Lung (tissue), 12 donors: ENCODE results near the gene KRTAP2-1. TPM values are rescaled to one million over a fixed set of nuclear protein-coding genes. Genes with fewer than 3 reads are reported as not detected.

ENCODE experiments used
- ATAC-seq: fragments of 200-7000 bp; cut with Tn5 transposase; one replicate; pipeline ENCODE4 v1.9.1; 2020; ENCODE audit warnings: moderate number of reproducible peaks; ENCODE audit not compliant: insufficient read depth, low FRiP score
- DNase-seq, 3 donors: peaks; one replicate each; pipeline ENCODE4 v3.0.0-alpha.2; 2013 to 2017
- H3K27ac ChIP-seq, 2 donors: one replicate each; pipeline ENCODE4 v1.5.1; 2013; ENCODE audit warnings: mild to moderate bottlenecking in 2 of 2, moderate library complexity in 2 of 2, control low read depth in 1 of 2, inconsistent platforms in 1 of 2, low read depth in 1 of 2, low read length in 1 of 2
- H3K27me3 ChIP-seq, 3 donors: one replicate each; pipeline ENCODE4 v1.5.1; 2013; ENCODE audit warnings: low read length in 2 of 3; ENCODE audit not compliant: control insufficient read depth in 3 of 3, insufficient read depth in 3 of 3
- H3K36me3 ChIP-seq, 4 donors: one replicate each; pipeline ENCODE4 v1.5.1; 2013; ENCODE audit warnings: low read length in 4 of 4, mild to moderate bottlenecking in 1 of 4, moderate library complexity in 1 of 4; ENCODE audit not compliant: control insufficient read depth in 4 of 4, insufficient read depth in 4 of 4
- H3K4me1 ChIP-seq, 5 donors: one replicate each; pipeline ENCODE4 v1.5.1; 2013; ENCODE audit warnings: low read length in 5 of 5, mild to moderate bottlenecking in 2 of 5, moderate library complexity in 1 of 5; ENCODE audit not compliant: control insufficient read depth in 5 of 5, insufficient read depth in 5 of 5
- H3K4me3 ChIP-seq: one replicate; pipeline ENCODE4 v1.5.1; 2013; ENCODE audit warnings: mild to moderate bottlenecking, control low read depth, moderate library complexity
- H3K9ac ChIP-seq, 2 donors: one replicate each; pipeline ENCODE4 v1.5.1; 2013; ENCODE audit warnings: low read length in 2 of 2, control low read depth in 1 of 2; ENCODE audit not compliant: insufficient read depth in 1 of 2
- H3K9me3 ChIP-seq, 4 donors: one replicate each; pipeline ENCODE4 v1.5.1; 2013; ENCODE audit warnings: low read length in 3 of 4, mild to moderate bottlenecking in 1 of 4, moderate library complexity in 1 of 4; ENCODE audit not compliant: control insufficient read depth in 4 of 4, insufficient read depth in 3 of 4
- CTCF ChIP-seq: IDR thresholded peaks from 2 replicates; pipeline ENCODE4 v1.5.1; 2012; ENCODE audit warnings: mild to moderate bottlenecking; ENCODE audit errors: control extremely low read depth, extremely low read depth
- WGBS, 2 donors: extraction: QIAGEN DNeasy Blood & Tissue Kit; methylation state at CpG; one replicate each; pipeline ENCODE4 v1.1.7; 2013; 5-methylcytosine and 5-hydroxymethylcytosine counted together
- polyA plus RNA-seq, 2 donors: library from polyadenylated mRNA; stranded (reverse); fragments of 200-250 nt; gene quantifications; one replicate each; pipeline ENCODE4 v1.2.1, GENCODE V29; 2013
- total RNA-seq, 2 donors: library from RNA; depleted of rRNA in 1 of 2; stranded (reverse); fragments of >200 nt in 1 of 2; gene quantifications; one replicate each; pipeline ENCODE4 v1.2.1, GENCODE V29; 2014 to 2021
- donor health status: control.
- donor health status: control.
- donor health status: Bipolar disorder and iron deficiency.
- donor health status: healthy.
- donor health status: DM: yes; HTN: yes; CAD: no.

Gene KRTAP2-1
- total and polyA plus RNA-seq, 4 donors, result not detected

- Histone ChIP-seq H3K9me3 (no peaks in the 10 kb centered on the region), H3K4me3 (no peak overlapping the region), H3K9ac (no peak overlapping the region), H3K4me1 (peaks cover 0 to 5% (median 0%) of the 10 kb centered on the region in 5 donors), H3K36me3 (no peaks in the 10 kb centered on the region), H3K27me3 (no peaks in the 10 kb centered on the region), H3K27ac (no peak overlapping the region)
- WGBS, 2 donors, result 43 to 79% methylated on average over 4 of the region's 4 CpGs
- TF ChIP-seq CTCF, result no peak
- peak in 1 of 3 donors; percentile 2 for DNase-seq
- no peak for ATAC-seq
These were observed 37.8 kb downstream of the KRTAP2-1 start for GRCh38 chr17:41009301-41009760.

- WGBS, 2 donors, result 83 to 90% methylated on average over 8 of the region's 8 CpGs
- no peak within 1 kb of the TSS for H3K27ac ChIP-seq
- H3K9ac ChIP-seq, result no peak within 1 kb of the TSS
- H3K27me3 ChIP-seq, result no peaks in the 10 kb centered on the region
- H3K36me3 ChIP-seq, result no peaks in the 10 kb centered on the region
- no peak for TF ChIP-seq CTCF
- H3K4me3 ChIP-seq, result no peak within 1 kb of the TSS
- no peaks in the 10 kb centered on the region for H3K9me3 ChIP-seq
- ATAC-seq (no peak), DNase-seq (no peak)
- H3K4me1 ChIP-seq, result peaks cover 0 to 5% (median 0%) of the 10 kb centered on the region in 5 donors
These were observed 38.3 kb downstream of the KRTAP2-1 start, which contains the start of gene KRTAP3-1 for GRCh38 chr17:41008811-41009210. Gene KRTAP3-1 (minus strand): TSS chr17:41009128. CDS start chr17:41009074, 54 bp downstream.

GRCh38 chr17:41004397-41004796 is 42.7 kb downstream of the KRTAP2-1 start:
- H3K9me3 ChIP-seq, result no peaks in the 10 kb centered on the region
- H3K36me3 ChIP-seq, result no peaks in the 10 kb centered on the region
- no peaks in the 10 kb centered on the region for H3K27me3 ChIP-seq
- TF ChIP-seq CTCF, result no peak
- 92 to 96% methylated on average over 3 of the region's 3 CpGs for WGBS, 2 donors
- no peak overlapping the region for H3K9ac ChIP-seq
- no peak for ATAC-seq
- no peak overlapping the region for H3K4me3 ChIP-seq
- H3K27ac ChIP-seq, result no peak overlapping the region
- H3K4me1 ChIP-seq, result peaks cover 0 to under 1% (median 0%) of the 10 kb centered on the region in 5 donors
- DNase-seq, result no peak

GRCh38 chr17:41003926-41004325 is 43.2 kb downstream of the KRTAP2-1 start:
- Histone ChIP-seq H3K9me3 (no peaks in the 10 kb centered on the region), H3K27ac (no peak overlapping the region), H3K36me3 (no peaks in the 10 kb centered on the region), H3K4me3 (no peak overlapping the region), H3K9ac (no peak overlapping the region), H3K4me1 (no peaks in the 10 kb centered on the region), H3K27me3 (no peaks in the 10 kb centered on the region)
- TF ChIP-seq CTCF, result no peak
- DNase-seq, result no peak
- no peak for ATAC-seq
- 71 to 83% methylated on average over 4 of the region's 4 CpGs for WGBS, 2 donors
